ENCODE data around the gene CTRB2. TPM values are rescaled to one million over a fixed set of nuclear protein-coding genes. Genes with fewer than 3 reads are reported as not detected.

Gene CTRB2
- total RNA-seq, 1 experiment from 2014 or later: 5.8 TPM

- no peak for TF ChIP-seq AFF4 (CRISPR knock-in tag; IDR thresholded peaks at IDR 0.05; ENCODE audit: borderline replicate concordance)
- no peak for TF ChIP-seq ELF4 (CRISPR knock-in tag; IDR thresholded peaks at IDR 0.05; ENCODE audit: low read depth)
These were observed 37.4 kb upstream of the CTRB2 start (continued) for GRCh38 chr16:75244225-75244809.

GRCh38 chr16:75243667-75244224 lies 36.8 kb upstream of the CTRB2 start:
- H3K4me3 Mint-ChIP-seq: no peak overlapping the region
- ChIA-PET CTCF (interaction anchor here (0.8 to 4.8 kb wide), 3 partner anchors 9 to 142 kb away, joined by 3 to 44 read pairs (median 7); no protein-coding TSS in a partner anchor), POLR2A (interaction anchor here (1.3 to 2.6 kb wide), 2 partner anchors 10 kb away, joined by 5 to 13 read pairs; no protein-coding TSS in a partner anchor)
- H3K4me1 Mint-ChIP-seq: peaks cover 66% of the 10 kb centered on the region
- H3K27me3 Mint-ChIP-seq (ENCODE audit: low read depth): no peaks in the 10 kb centered on the region
- DNase-seq (ENCODE audit: low spot score) (no peak), ATAC-seq (no peak)
- H3K36me3 Mint-ChIP-seq: peaks cover 37% of the 10 kb centered on the region
- H3K9me3 Mint-ChIP-seq: no peaks in the 10 kb centered on the region
- peak overlapping the region; percentile 98 for H3K27ac Mint-ChIP-seq
- TF ChIP-seq ZNF263 (CRISPR knock-in tag; IDR thresholded peaks at IDR 0.05; ENCODE audit: low read depth) (no peak), AR (CRISPR knock-in tag; IDR thresholded peaks at IDR 0.05) (no peak), FOXP1 (CRISPR knock-in tag; IDR thresholded peaks at IDR 0.05; ENCODE audit: borderline replicate concordance) (no peak), USF2 (CRISPR knock-in tag; IDR thresholded peaks at IDR 0.05) (no peak), ZNF425 (CRISPR knock-in tag; conservative IDR thresholded peaks at IDR 0.05) (no peak), NFYB (CRISPR knock-in tag; conservative IDR thresholded peaks at IDR 0.05; ENCODE audit: low read depth) (no peak), ETV6 (CRISPR knock-in tag; IDR thresholded peaks at IDR 0.05) (no peak), ZNF232 (CRISPR knock-in tag; IDR thresholded peaks at IDR 0.05) (no peak), HMGXB4 (CRISPR knock-in tag; IDR thresholded peaks at IDR 0.05) (no peak), NFATC4 (CRISPR knock-in tag; IDR thresholded peaks at IDR 0.05) (no peak), HMGA2 (CRISPR knock-in tag; IDR thresholded peaks at IDR 0.05) (no peak), JAZF1 (CRISPR knock-in tag; IDR thresholded peaks at IDR 0.05) (no peak), ZNF317 (CRISPR knock-in tag; IDR thresholded peaks at IDR 0.05; ENCODE audit: borderline replicate concordance, low read depth) (no peak), ATF6 (CRISPR knock-in tag; IDR thresholded peaks at IDR 0.05) (no peak), CTCF (IDR thresholded peaks at IDR 0.05) (no peak)

Measured in WTC11 (cell line).